Large intestine (tissue), 3 donors: ENCODE measurements around the gene TMC1. TPM values are rescaled to one million over a fixed set of nuclear protein-coding genes. Genes with fewer than 3 reads are reported as not detected.

Experiments
- DNase-seq, 2 donors: peaks; one replicate each; pipeline versions ENCODE4 v3.0.0 to v3.0.0-alpha.2; 2013
- H3K27ac ChIP-seq: one replicate; pipeline ENCODE4 v1.5.1; 2013; ENCODE audit warnings: low read length
- H3K27me3 ChIP-seq: 2 replicates; pipeline ENCODE4 v1.6.1; 2013; ENCODE audit warnings: low read length; ENCODE audit not compliant: control insufficient read depth, insufficient read depth
- H3K36me3 ChIP-seq: 2 replicates; pipeline ENCODE4 v1.6.1; 2013; ENCODE audit warnings: low read length; ENCODE audit not compliant: control insufficient read depth, insufficient read depth
- H3K4me1 ChIP-seq: one replicate; pipeline ENCODE4 v1.6.1; 2013; ENCODE audit warnings: low read length; ENCODE audit not compliant: control insufficient read depth, insufficient read depth
- H3K4me3 ChIP-seq: one replicate; pipeline ENCODE4 v1.5.1; 2013; ENCODE audit warnings: low read length
- H3K9me3 ChIP-seq: one replicate; pipeline ENCODE4 v1.6.1; 2013; ENCODE audit warnings: mild to moderate bottlenecking, low read depth, low read length, moderate library complexity; ENCODE audit not compliant: control insufficient read depth
- WGBS: methylation state at CpG from one replicate; pipeline ENCODE4 v1.1.5; 2013; ENCODE audit warnings: low lambda C conversion rate; ENCODE audit not compliant: insufficient coverage; 5-methylcytosine and 5-hydroxymethylcytosine counted together
- polyA plus RNA-seq: library from polyadenylated mRNA; unstranded; fragments of 120-200 nt; gene quantifications from one replicate; pipeline ENCODE4 v1.2.1, GENCODE V29; 2013

TMC1 gene
- polyA plus RNA-seq, 1 donor: 0.16 TPM

- Histone ChIP-seq H3K4me1 (peaks cover 20% of the 10 kb centered on the region), H3K36me3 (no peaks in the 10 kb centered on the region), H3K27me3 (no peaks in the 10 kb centered on the region), H3K9me3 (no peaks in the 10 kb centered on the region), H3K27ac (peak overlapping the region; percentile 35), H3K4me3 (no peak overlapping the region)
- DNase-seq: peak in 1 of 2 donors; percentile 29
- WGBS: 17% methylated on average over 1 of the region's 8 CpGs
Measured at GRCh38 chr9:72753266-72753893, 232.0 kb downstream of the TMC1 start.

DNA sequence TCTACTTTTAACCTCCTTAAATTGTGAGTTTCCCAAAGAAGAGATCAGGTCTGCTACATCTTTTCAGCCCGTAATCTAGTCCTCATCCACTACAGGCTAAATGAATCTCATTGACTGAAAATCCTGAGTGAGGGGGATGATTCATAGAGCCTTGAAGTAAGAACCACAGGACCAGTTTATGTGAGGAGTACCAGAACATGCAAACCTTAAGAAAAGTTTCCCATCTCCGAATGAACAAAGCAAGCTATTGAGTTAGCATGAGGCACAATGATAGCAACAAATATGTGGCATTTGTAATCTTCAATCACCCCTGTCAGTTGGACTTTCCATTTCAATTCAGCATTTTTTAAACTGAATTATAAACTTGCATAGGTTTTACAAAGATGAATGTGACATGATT is 234.4 kb downstream of the TMC1 start:
- WGBS: 100% methylated on average over 1 of the region's 2 CpGs
- no peaks in the 10 kb centered on the region for H3K27me3 ChIP-seq
- no peak overlapping the region for H3K27ac ChIP-seq
- H3K9me3 ChIP-seq: no peaks in the 10 kb centered on the region
- peaks cover 5% of the 10 kb centered on the region for H3K4me1 ChIP-seq
- no peaks in the 10 kb centered on the region for H3K36me3 ChIP-seq
- DNase-seq: no peak
- no peak overlapping the region for H3K4me3 ChIP-seq

GRCh38 chr9:72758944-72759343 is 237.5 kb downstream of the TMC1 start:
- no peaks in the 10 kb centered on the region for H3K36me3 ChIP-seq
- no peak for DNase-seq
- no peaks in the 10 kb centered on the region for H3K4me1 ChIP-seq
- H3K9me3 ChIP-seq: no peaks in the 10 kb centered on the region
- no peak overlapping the region for H3K4me3 ChIP-seq
- H3K27me3 ChIP-seq: no peaks in the 10 kb centered on the region
- no peak overlapping the region for H3K27ac ChIP-seq
- no CpG with 5 or more reads among the region's 4 CpGs for WGBS

DNA sequence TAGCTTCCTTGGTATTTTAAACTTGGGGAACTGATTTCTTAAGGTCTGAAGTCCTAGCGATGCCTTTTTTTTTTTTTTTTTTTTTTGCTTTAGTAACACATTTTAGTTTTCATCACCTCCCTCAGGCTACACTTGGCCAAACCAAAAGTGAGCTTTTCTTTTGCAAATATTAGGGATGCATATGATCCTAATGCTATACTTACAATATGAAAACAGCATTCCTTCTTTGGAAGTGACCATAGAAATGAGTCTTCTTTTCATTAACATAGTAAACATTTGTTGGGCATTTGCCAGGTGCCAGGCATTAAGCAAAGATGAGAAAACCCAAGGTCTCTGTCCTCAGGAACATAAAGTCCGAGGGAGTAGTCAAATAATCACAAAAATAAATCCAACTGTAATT is 241.6 kb downstream of the TMC1 start:
- no peak overlapping the region for H3K4me3 ChIP-seq
- no peaks in the 10 kb centered on the region for H3K4me1 ChIP-seq
- no peaks in the 10 kb centered on the region for H3K36me3 ChIP-seq
- 67% methylated on average over 1 of the region's 2 CpGs for WGBS
- no peaks in the 10 kb centered on the region for H3K9me3 ChIP-seq
- no peak for DNase-seq
- H3K27ac ChIP-seq: no peak overlapping the region
- H3K27me3 ChIP-seq: no peaks in the 10 kb centered on the region

DNA sequence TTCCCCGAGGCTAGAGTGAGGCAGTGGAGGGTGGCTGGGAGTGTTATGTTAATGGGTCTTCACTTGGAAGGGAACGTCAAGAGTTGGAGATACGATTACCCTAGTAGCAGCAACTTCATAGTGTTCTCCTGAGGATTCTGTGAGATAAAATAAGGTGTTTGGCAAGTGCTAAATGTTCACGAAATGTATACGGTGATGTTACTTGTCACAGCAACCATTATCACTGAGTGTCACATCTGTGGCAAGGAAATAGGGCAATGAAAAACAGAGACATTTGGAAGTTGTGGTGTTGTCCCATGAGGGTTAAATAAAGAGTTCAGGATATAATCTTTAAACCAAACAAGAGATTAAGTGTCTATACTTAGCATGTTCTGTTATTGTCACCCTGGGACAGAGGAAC is 248.1 kb downstream of the TMC1 start:
- no peak for DNase-seq
- no peaks in the 10 kb centered on the region for H3K4me1 ChIP-seq
- no peak overlapping the region for H3K4me3 ChIP-seq
- no peaks in the 10 kb centered on the region for H3K36me3 ChIP-seq
- H3K27me3 ChIP-seq: no peaks in the 10 kb centered on the region
- no peaks in the 10 kb centered on the region for H3K9me3 ChIP-seq
- H3K27ac ChIP-seq: no peak overlapping the region
- 100% methylated on average over 2 of the region's 5 CpGs for WGBS

- Histone ChIP-seq H3K9me3 (no peaks in the 10 kb centered on the region), H3K27ac (no peak overlapping the region), H3K27me3 (no peaks in the 10 kb centered on the region), H3K36me3 (no peaks in the 10 kb centered on the region), H3K4me3 (no peak overlapping the region), H3K4me1 (no peaks in the 10 kb centered on the region)
- no peak for DNase-seq
- WGBS: 88% methylated on average over 1 of the region's 1 CpG
Measured at GRCh38 chr9:72772661-72773060, 251.3 kb downstream of the TMC1 start.

DNA sequence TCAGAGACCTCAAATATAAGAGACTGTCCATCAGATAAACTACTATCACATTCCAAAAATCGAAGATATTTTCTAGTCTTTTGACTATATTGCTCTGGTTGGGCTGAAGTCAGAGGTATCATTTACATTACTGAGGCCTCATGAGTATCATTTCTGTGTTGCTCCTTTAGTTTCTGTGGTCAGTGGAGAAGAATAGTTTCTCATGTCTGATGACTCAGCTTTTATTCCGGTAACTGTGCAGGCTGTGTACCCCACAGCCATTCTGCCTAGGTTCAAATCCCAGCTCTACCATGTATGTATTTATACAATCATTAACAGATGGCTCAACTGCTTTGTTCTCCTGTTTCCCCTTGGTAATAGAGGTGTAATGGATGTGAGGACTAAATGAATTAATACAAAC is 252.2 kb downstream of the TMC1 start:
- Histone ChIP-seq H3K9me3 (no peaks in the 10 kb centered on the region), H3K27ac (no peak overlapping the region), H3K4me1 (no peaks in the 10 kb centered on the region), H3K27me3 (no peaks in the 10 kb centered on the region), H3K36me3 (no peaks in the 10 kb centered on the region), H3K4me3 (no peak overlapping the region)
- DNase-seq: no peak
- WGBS: 86% methylated on average over 1 of the region's 2 CpGs

DNA sequence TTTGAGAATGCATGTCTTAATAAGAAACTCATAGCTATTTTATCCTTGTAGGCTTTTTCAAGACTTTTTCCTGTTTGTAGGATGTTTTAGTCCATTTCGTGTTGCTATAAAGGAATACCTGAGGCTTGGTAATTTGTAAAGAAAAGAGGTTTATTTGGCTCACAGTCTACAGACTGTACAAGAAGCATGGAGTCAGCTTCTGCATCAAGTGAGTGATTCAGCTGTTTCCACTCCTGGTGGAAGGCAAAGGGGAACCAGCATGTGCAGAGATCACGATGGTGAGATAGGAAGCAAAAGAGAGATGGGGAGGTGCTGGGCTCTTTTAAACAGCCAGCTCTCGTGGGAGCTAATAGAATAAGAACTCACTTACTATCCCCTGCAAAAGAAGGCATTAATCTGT is 254.2 kb downstream of the TMC1 start:
- H3K36me3 ChIP-seq: no peaks in the 10 kb centered on the region
- H3K27ac ChIP-seq: no peak overlapping the region
- no peaks in the 10 kb centered on the region for H3K27me3 ChIP-seq
- no peaks in the 10 kb centered on the region for H3K9me3 ChIP-seq
- H3K4me3 ChIP-seq: no peak overlapping the region
- DNase-seq: no peak
- WGBS: no CpG with 5 or more reads among the region's 3 CpGs
- H3K4me1 ChIP-seq: no peaks in the 10 kb centered on the region

DNA sequence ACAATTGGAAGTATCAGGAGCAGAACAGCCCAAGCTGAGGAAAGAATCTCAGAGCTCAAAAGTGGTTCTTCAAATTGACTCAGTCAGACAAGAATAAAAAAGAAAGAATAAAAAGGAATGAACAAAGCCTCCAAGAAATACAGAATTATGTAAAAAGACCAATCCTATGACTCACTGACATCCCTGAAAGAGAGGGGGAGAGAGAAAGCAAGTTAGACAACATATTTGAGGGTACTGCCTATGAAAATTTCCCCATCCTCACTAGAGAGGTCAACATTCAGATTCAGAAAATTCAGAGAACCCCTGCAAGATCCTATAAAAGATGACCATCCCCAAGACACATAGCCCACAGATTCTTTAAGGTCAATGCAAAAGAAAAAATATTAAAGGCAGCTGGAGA is 258.2 kb downstream of the TMC1 start:
- Histone ChIP-seq H3K9me3 (no peaks in the 10 kb centered on the region), H3K27me3 (no peaks in the 10 kb centered on the region), H3K4me3 (no peak overlapping the region), H3K4me1 (no peaks in the 10 kb centered on the region), H3K36me3 (no peaks in the 10 kb centered on the region), H3K27ac (no peak overlapping the region)
- no peak for DNase-seq

GRCh38 chr9:72786948-72787347 is 265.5 kb downstream of the TMC1 start:
- H3K27me3 ChIP-seq: no peaks in the 10 kb centered on the region
- no peaks in the 10 kb centered on the region for H3K9me3 ChIP-seq
- H3K4me3 ChIP-seq: no peak overlapping the region
- H3K27ac ChIP-seq: no peak overlapping the region
- no peak for DNase-seq
- H3K4me1 ChIP-seq: no peaks in the 10 kb centered on the region
- no peaks in the 10 kb centered on the region for H3K36me3 ChIP-seq

DNA sequence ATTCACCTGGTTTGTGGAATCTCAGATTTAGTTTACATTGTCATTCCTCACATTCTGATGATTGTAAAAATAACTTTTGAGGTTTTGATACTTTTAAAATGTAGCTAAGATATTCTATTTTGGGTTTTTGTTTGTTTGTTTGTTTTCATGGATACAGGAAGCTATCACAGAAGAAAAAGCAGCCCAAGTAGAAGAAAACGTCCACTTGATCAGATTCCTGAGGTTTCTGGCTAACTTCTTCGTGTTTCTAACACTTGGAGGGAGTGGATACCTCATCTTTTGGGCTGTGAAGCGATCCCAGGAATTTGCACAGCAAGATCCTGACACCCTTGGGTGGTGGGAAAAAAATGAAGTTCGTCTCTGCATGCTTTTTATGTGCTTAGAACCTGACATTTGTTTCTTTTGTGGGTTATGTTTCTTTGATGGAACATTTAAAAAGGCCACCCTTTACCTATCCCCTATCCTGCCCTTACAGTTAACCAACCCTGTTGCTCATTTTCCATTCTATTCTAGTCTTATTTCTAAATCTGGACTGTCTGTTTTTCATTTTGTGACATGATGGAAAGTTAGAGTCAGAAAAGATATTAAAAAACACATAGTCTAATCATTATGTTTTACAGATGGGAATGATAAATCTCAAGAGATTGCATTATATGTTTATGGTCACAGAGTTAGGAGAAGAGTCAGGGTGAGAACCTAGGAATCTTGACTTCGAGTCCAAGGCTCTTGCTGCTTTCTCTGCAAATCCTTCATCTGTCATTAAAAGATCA is 267.7 kb downstream of the TMC1 start:
- H3K9me3 ChIP-seq: no peaks in the 10 kb centered on the region
- no peak for DNase-seq
- no peak overlapping the region for H3K27ac ChIP-seq
- 40% methylated on average over 1 of the region's 5 CpGs for WGBS
- no peak overlapping the region for H3K4me3 ChIP-seq
- H3K36me3 ChIP-seq: no peaks in the 10 kb centered on the region
- no peaks in the 10 kb centered on the region for H3K4me1 ChIP-seq
- H3K27me3 ChIP-seq: no peaks in the 10 kb centered on the region
